Measurements from ENCODE around the gene UGCG.

UGCG gene

GRCh38 chr9:111857555-111858211, 38.9 kb upstream of the UGCG start:
- peaks cover 1% of the 10 kb centered on the region for H3K36me3 Mint-ChIP-seq (ENCODE audit: low read depth)
- H3K4me3 Mint-ChIP-seq, result no peak overlapping the region
- no peak for TF ChIP-seq CTCF (IDR thresholded peaks at IDR 0.05; ENCODE audit: unreplicated experiment in 3 of 3)
- H3K27me3 Mint-ChIP-seq (ENCODE audit: low read depth), result no peaks in the 10 kb centered on the region
- no peaks in the 10 kb centered on the region for H3K4me1 Mint-ChIP-seq
- H3K27ac Mint-ChIP-seq, result no peak overlapping the region
- H3K9me3 Mint-ChIP-seq, result peaks cover 2% of the 10 kb centered on the region

GRCh38 chr9:111860443-111860842, 36.2 kb upstream of the UGCG start:
- H3K27me3 Mint-ChIP-seq (ENCODE audit: low read depth), result no peaks in the 10 kb centered on the region
- no peaks in the 10 kb centered on the region for H3K4me1 Mint-ChIP-seq
- no peak for TF ChIP-seq CTCF (IDR thresholded peaks at IDR 0.05; ENCODE audit: unreplicated experiment in 3 of 3)
- no peak overlapping the region for H3K27ac Mint-ChIP-seq
- H3K36me3 Mint-ChIP-seq (ENCODE audit: low read depth), result peaks cover 7% of the 10 kb centered on the region
- peaks cover 21% of the 10 kb centered on the region for H3K9me3 Mint-ChIP-seq
- H3K4me3 Mint-ChIP-seq, result no peak overlapping the region

- no peaks in the 10 kb centered on the region for H3K27me3 Mint-ChIP-seq (ENCODE audit: low read depth)
Measured at GRCh38 chr9:111863636-111864035, 33.0 kb upstream of the UGCG start.

GRCh38 chr9:111866976-111867375, 29.6 kb upstream of the UGCG start:
- no peaks in the 10 kb centered on the region for H3K4me1 Mint-ChIP-seq
- TF ChIP-seq CTCF (IDR thresholded peaks at IDR 0.05; ENCODE audit: unreplicated experiment in 3 of 3), result no peak
- H3K36me3 Mint-ChIP-seq (ENCODE audit: low read depth), result peaks cover 7% of the 10 kb centered on the region
- H3K9me3 Mint-ChIP-seq, result peaks cover 24% of the 10 kb centered on the region
- no peak overlapping the region for H3K27ac Mint-ChIP-seq
- H3K4me3 Mint-ChIP-seq, result no peak overlapping the region
- H3K27me3 Mint-ChIP-seq (ENCODE audit: low read depth), result peaks cover 3% of the 10 kb centered on the region

More at GRCh38 chr9:111863636-111864035, 33.0 kb upstream of the UGCG start:
- no peaks in the 10 kb centered on the region for H3K4me1 Mint-ChIP-seq
- H3K36me3 Mint-ChIP-seq (ENCODE audit: low read depth), result peaks cover 7% of the 10 kb centered on the region
- peaks cover 24% of the 10 kb centered on the region for H3K9me3 Mint-ChIP-seq
- no peak overlapping the region for H3K4me3 Mint-ChIP-seq
- no peak for TF ChIP-seq CTCF (IDR thresholded peaks at IDR 0.05; ENCODE audit: unreplicated experiment in 3 of 3)
- no peak overlapping the region for H3K27ac Mint-ChIP-seq

- Mint-ChIP-seq H3K9me3 (peaks cover 14% of the 10 kb centered on the region), H3K4me1 (no peaks in the 10 kb centered on the region), H3K27ac (no peak overlapping the region), H3K4me3 (no peak overlapping the region), H3K27me3 (ENCODE audit: low read depth) (peaks cover 3% of the 10 kb centered on the region), H3K36me3 (ENCODE audit: low read depth) (no peaks in the 10 kb centered on the region)
- no peak for TF ChIP-seq CTCF (IDR thresholded peaks at IDR 0.05; ENCODE audit: unreplicated experiment in 3 of 3)
Measured at GRCh38 chr9:111868475-111868874, 28.1 kb upstream of the UGCG start.
